WTC11 (cell line): Measurements from ENCODE around the gene HLF.

Source experiments
- ATF2 ChIP-seq: sonication (generic); formaldehyde crosslinking; IDR thresholded peaks from 2 replicates; pipeline ENCODE4 v1.8.1; 2022; ENCODE audit warnings: low read depth, missing genetic modification reagents, borderline replicate concordance
- CREB1 ChIP-seq: sonication (generic); formaldehyde crosslinking; IDR thresholded peaks from 2 replicates; pipeline ENCODE4 v1.8.0; 2023; ENCODE audit warnings: mild to moderate bottlenecking, missing genetic modification reagents
- ETV6 ChIP-seq: sonication (generic); formaldehyde crosslinking; IDR thresholded peaks from 2 replicates; pipeline ENCODE4 v1.8.1; 2022; ENCODE audit warnings: mild to moderate bottlenecking, missing genetic modification reagents
- FOXP1 ChIP-seq: sonication (generic); formaldehyde crosslinking; IDR thresholded peaks from 2 replicates; pipeline ENCODE4 v1.8.0; 2022; ENCODE audit warnings: missing genetic modification reagents, mild to moderate bottlenecking, moderate library complexity, borderline replicate concordance
- IRF2 ChIP-seq: sonication (generic); formaldehyde crosslinking; IDR thresholded peaks from 2 replicates; pipeline ENCODE4 v1.8.0; 2022; ENCODE audit warnings: low read depth, missing genetic modification reagents, borderline replicate concordance
- JAZF1 ChIP-seq: fragments of 250-450 bp; sonication (Bioruptor Pico); IDR thresholded peaks from 2 replicates; pipeline ENCODE4 v1.9.0; 2021; ENCODE audit warnings: moderate library complexity, mild to moderate bottlenecking, inconsistent platforms
- TEAD1 ChIP-seq: sonication (generic); formaldehyde crosslinking; IDR thresholded peaks from 2 replicates; pipeline ENCODE4 v1.8.0; 2022; ENCODE audit warnings: mild to moderate bottlenecking, missing genetic modification reagents
- USF2 ChIP-seq: sonication (generic); formaldehyde crosslinking; IDR thresholded peaks from 2 replicates; pipeline ENCODE4 v1.8.1; 2023; ENCODE audit warnings: mild to moderate bottlenecking, missing genetic modification reagents, moderate library complexity
- ZNF219 ChIP-seq: sonication (generic); formaldehyde crosslinking; IDR thresholded peaks from 2 replicates; pipeline ENCODE4 v1.8.0; 2023; ENCODE audit warnings: missing genetic modification reagents, mild to moderate bottlenecking, borderline replicate concordance
- TF ChIP-seq, protein P1 (sequence below): fragments of 200-600 bp; IDR thresholded peaks from 2 replicates; pipeline ENCODE4 v1.8.0; 2022; ENCODE audit warnings: antibody characterized with exemption
- TF ChIP-seq, protein P2 (sequence below): sonication (generic); formaldehyde crosslinking; IDR thresholded peaks from 2 replicates; pipeline ENCODE4 v1.8.0; 2022; ENCODE audit warnings: mild to moderate bottlenecking, missing genetic modification reagents
- TF ChIP-seq, protein P3 (sequence below): sonication (generic); formaldehyde crosslinking; IDR thresholded peaks from 2 replicates; pipeline ENCODE4 v1.8.1; 2022; ENCODE audit warnings: mild to moderate bottlenecking, moderate library complexity, missing genetic modification reagents

DNA sequence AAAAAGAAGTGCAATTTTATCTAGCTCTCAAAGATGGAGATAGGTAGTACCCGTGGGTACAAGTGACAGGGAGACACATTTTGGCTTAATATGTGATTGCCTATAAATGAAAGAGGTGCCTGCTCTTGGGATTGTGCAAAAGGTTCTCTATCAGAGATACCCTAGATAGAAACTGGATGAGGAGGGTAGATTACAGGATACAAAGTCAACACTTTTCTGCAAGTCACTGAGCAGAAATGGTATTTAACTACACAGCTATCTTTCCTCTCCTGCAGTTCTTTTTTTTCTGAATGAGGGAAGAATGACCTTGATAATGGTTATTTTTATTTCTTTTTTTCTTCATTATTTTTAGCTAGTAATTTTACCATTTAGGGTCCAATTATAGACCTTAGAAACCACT, 89.2 kb downstream of the HLF start:
- TF ChIP-seq, protein P1, sequence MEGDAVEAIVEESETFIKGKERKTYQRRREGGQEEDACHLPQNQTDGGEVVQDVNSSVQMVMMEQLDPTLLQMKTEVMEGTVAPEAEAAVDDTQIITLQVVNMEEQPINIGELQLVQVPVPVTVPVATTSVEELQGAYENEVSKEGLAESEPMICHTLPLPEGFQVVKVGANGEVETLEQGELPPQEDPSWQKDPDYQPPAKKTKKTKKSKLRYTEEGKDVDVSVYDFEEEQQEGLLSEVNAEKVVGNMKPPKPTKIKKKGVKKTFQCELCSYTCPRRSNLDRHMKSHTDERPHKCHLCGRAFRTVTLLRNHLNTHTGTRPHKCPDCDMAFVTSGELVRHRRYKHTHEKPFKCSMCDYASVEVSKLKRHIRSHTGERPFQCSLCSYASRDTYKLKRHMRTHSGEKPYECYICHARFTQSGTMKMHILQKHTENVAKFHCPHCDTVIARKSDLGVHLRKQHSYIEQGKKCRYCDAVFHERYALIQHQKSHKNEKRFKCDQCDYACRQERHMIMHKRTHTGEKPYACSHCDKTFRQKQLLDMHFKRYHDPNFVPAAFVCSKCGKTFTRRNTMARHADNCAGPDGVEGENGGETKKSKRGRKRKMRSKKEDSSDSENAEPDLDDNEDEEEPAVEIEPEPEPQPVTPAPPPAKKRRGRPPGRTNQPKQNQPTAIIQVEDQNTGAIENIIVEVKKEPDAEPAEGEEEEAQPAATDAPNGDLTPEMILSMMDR, result no peak
- TF ChIP-seq ZNF219 (CRISPR knock-in tag) (no peak), USF2 (no peak), ETV6 (CRISPR knock-in tag) (no peak), ATF2 (CRISPR knock-in tag) (no peak), CREB1 (CRISPR knock-in tag) (no peak), TEAD1 (CRISPR knock-in tag) (no peak), JAZF1 (CRISPR knock-in tag) (no peak), IRF2 (CRISPR knock-in tag) (no peak), FOXP1 (no peak)
- TF ChIP-seq, protein P2, sequence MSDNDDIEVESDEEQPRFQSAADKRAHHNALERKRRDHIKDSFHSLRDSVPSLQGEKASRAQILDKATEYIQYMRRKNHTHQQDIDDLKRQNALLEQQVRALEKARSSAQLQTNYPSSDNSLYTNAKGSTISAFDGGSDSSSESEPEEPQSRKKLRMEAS (CRISPR knock-in tag), result no peak
- TF ChIP-seq, protein P3, sequence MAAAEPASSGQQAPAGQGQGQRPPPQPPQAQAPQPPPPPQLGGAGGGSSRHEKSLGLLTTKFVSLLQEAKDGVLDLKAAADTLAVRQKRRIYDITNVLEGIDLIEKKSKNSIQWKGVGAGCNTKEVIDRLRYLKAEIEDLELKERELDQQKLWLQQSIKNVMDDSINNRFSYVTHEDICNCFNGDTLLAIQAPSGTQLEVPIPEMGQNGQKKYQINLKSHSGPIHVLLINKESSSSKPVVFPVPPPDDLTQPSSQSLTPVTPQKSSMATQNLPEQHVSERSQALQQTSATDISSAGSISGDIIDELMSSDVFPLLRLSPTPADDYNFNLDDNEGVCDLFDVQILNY (CRISPR knock-in tag), result no peak
